K562 (cell line): ENCODE measurements around the gene TDRD12. TPM values are rescaled to one million over a fixed set of nuclear protein-coding genes. Genes with fewer than 3 reads are reported as not detected.

Experiments
- ATAC-seq: fragments of 200-7000 bp; cut with Tn5 transposase; 3 replicates; pipeline ENCODE4 v1.9.1; 2020; ENCODE audit warnings: moderate library complexity
- BruUV-seq: library from RNA; stranded (reverse); fragments of 400-500 nt; replicated peaks from 2 replicates; lab custom pipeline; 2021; lab: Mats Ljungman, UMichigan
- CTCF ChIA-PET: fragments of 300-600 bp; formaldehyde crosslinking; extraction: SDS; loops from one replicate; lab custom pipeline; 2021; ENCODE audit warnings: low intra/inter-chr PET ratio; lab: Yijun Ruan, JAX
- POLR2A ChIA-PET: fragments of 300-600, 350-650 bp; sonication (Branson Sonifier 250); formaldehyde crosslinking; extraction: SDS; loops from one replicate; lab custom pipeline; 2021; ENCODE audit warnings: antibody characterized with exemption, inconsistent platforms; lab: Yijun Ruan, JAX
- DNase-seq, 4 experiments: peaks; one replicate each; pipeline versions ENCODE4 v3.0.0 to v3.0.0-alpha.2; 2011 to 2018; ENCODE audit warnings: low spot score in 3 of 4, mixed read lengths in 3 of 4; ENCODE audit errors: extremely low read depth in 1 of 4
- FAIRE-seq: peaks from 2 replicates; lab custom pipeline; 2011; peaks lifted over from hg19 to GRCh38; lab: Jason Lieb, UNC
- H2AFZ ChIP-seq: 2 replicates; pipeline ENCODE4 v1.6.0; 2011; ENCODE audit warnings: low read depth, low read length, control low read depth, inconsistent platforms
- H3K27ac ChIP-seq: fragments of 200-600 bp; 3 replicates; pipeline ENCODE4 v1.8.0; 2011; ENCODE audit warnings: low read depth, mild to moderate bottlenecking, control low read depth, inconsistent platforms, low read length, moderate library complexity, mixed read lengths; ENCODE audit errors: extremely low read depth
- H3K27me3 ChIP-seq, 2 experiments: fragments of 300-600 bp in 1 of 2; 2 replicates in 1 of 2; 3 replicates in 1 of 2; pipeline versions ENCODE4 v1.6.0 to v1.8.0; 2011; ENCODE audit warnings: inconsistent platforms in 2 of 2, low read length in 2 of 2, mild to moderate bottlenecking in 1 of 2, mixed read lengths in 1 of 2, moderate library complexity in 1 of 2; ENCODE audit not compliant: control insufficient read depth in 2 of 2, insufficient read depth in 2 of 2
- H3K36me3 ChIP-seq: fragments of 300-600 bp; 3 replicates; pipeline ENCODE4 v1.8.0; 2011; ENCODE audit warnings: mild to moderate bottlenecking, low read length, inconsistent platforms; ENCODE audit not compliant: control insufficient read depth, insufficient read depth
- H3K4me1 ChIP-seq, 2 experiments: fragments of 200-600 bp in 1 of 2; replicated peaks in 1 of 2; 2 replicates in 1 of 2; 3 replicates in 1 of 2; pipeline versions ENCODE4 v1.5.1 to v1.8.0; 2011; ENCODE audit warnings: inconsistent platforms in 2 of 2, low read length in 2 of 2, mild to moderate bottlenecking in 1 of 2, mixed read lengths in 1 of 2, moderate library complexity in 1 of 2; ENCODE audit not compliant: control insufficient read depth in 2 of 2, insufficient read depth in 2 of 2
- H3K4me2 ChIP-seq: 2 replicates; pipeline ENCODE4 v1.6.1; 2011; ENCODE audit warnings: low read length, control low read depth, inconsistent platforms, mixed read lengths; ENCODE audit not compliant: insufficient read depth
- H3K4me3 ChIP-seq: fragments of 200-600 bp; sonication (generic), shearing (Covaris generic); 2 replicates; pipeline ENCODE4 v1.5.1; 2016; ENCODE audit warnings: control low read depth, inconsistent platforms
- H3K79me2 ChIP-seq: fragments of 200-600 bp; 3 replicates; pipeline ENCODE4 v1.8.0; 2011; ENCODE audit warnings: low read length, inconsistent platforms; ENCODE audit not compliant: control insufficient read depth, insufficient read depth
- H3K9ac ChIP-seq, 2 experiments: 2 replicates each; pipeline versions ENCODE4 v1.6.0 to v1.6.1; 2011; ENCODE audit warnings: low read depth in 2 of 2, low read length in 2 of 2, control low read depth in 1 of 2, inconsistent platforms in 1 of 2, mild to moderate bottlenecking in 1 of 2, mixed read lengths in 1 of 2; ENCODE audit not compliant: insufficient read depth in 1 of 2
- H3K9me1 ChIP-seq: one replicate; pipeline ENCODE4 v1.6.0; 2011; ENCODE audit warnings: inconsistent platforms, mild to moderate bottlenecking, low read length, moderate library complexity; ENCODE audit not compliant: control insufficient read depth, insufficient read depth
- H3K9me3 ChIP-seq: replicated peaks from 2 replicates; pipeline ENCODE4 v1.5.1; 2011; ENCODE audit warnings: low read depth, low read length, inconsistent platforms; ENCODE audit not compliant: control insufficient read depth, insufficient read depth
- H4K20me1 ChIP-seq: replicated peaks from 2 replicates; pipeline ENCODE4 v1.6.1; 2011; ENCODE audit warnings: low read length, inconsistent platforms, mixed read lengths; ENCODE audit not compliant: control insufficient read depth, insufficient read depth
- BRF1 ChIP-seq: IDR thresholded peaks from 3 replicates; pipeline ENCODE4 v1.6.1; 2011; ENCODE audit warnings: borderline replicate concordance, mild to moderate bottlenecking; ENCODE audit not compliant: insufficient read length; ENCODE audit errors: extremely low read depth
- CBX1 ChIP-seq: sonication (generic); IDR thresholded peaks from 2 replicates; pipeline ENCODE4 v1.6.1; 2016; ENCODE audit warnings: antibody characterized with exemption, low read depth, mild to moderate bottlenecking
- CREM ChIP-seq: IDR thresholded peaks from 2 replicates; pipeline ENCODE4 v1.6.1; 2014; ENCODE audit warnings: antibody characterized with exemption, low read depth
- GTF2F1 ChIP-seq: IDR thresholded peaks from 2 replicates; pipeline ENCODE4 v1.6.1; 2011; ENCODE audit warnings: low read depth, low read length, improper control_type of control experiment
- HOMEZ ChIP-seq: fragments of 250-450 bp; sonication (Bioruptor Pico); IDR thresholded peaks from 2 replicates; pipeline ENCODE4 v1.4.0; 2020; ENCODE audit warnings: mild to moderate bottlenecking, moderate library complexity
- HSF4 ChIP-seq: fragments of 250-450 bp; sonication (Bioruptor Pico); IDR thresholded peaks from 2 replicates; pipeline ENCODE4 v2.1.2; 2022; ENCODE audit warnings: mild to moderate bottlenecking, moderate library complexity, borderline replicate concordance
- MAX ChIP-seq: sonication (generic); formaldehyde crosslinking; IDR thresholded peaks from 2 replicates; pipeline ENCODE4 v1.9.0; 2022; ENCODE audit warnings: mild to moderate bottlenecking, missing genetic modification reagents
- POLR2AphosphoS5 ChIP-seq: IDR thresholded peaks from 2 replicates; pipeline ENCODE4 v1.6.1; 2011; ENCODE audit warnings: mild to moderate bottlenecking, low read depth, low read length, moderate library complexity; ENCODE audit not compliant: control insufficient read depth, insufficient read depth
- SIN3A ChIP-seq, 2 experiments: fragments of 150-350 bp in 1 of 2; IDR thresholded peaks; 2 replicates each; pipeline ENCODE4 v1.6.1; 2011 to 2016; ENCODE audit warnings: borderline replicate concordance in 2 of 2, low read depth in 2 of 2, low read length in 2 of 2, mild to moderate bottlenecking in 2 of 2, moderate library complexity in 2 of 2; ENCODE audit not compliant: control insufficient read depth in 1 of 2
- SMC3 ChIP-seq: conservative IDR thresholded peaks from 2 replicates; pipeline ENCODE4 v1.6.1; 2011; ENCODE audit warnings: low read depth, low read length, improper control_type of control experiment; ENCODE audit not compliant: insufficient read depth
- ZKSCAN1 ChIP-seq: fragments of 150-350 bp; IDR thresholded peaks from 2 replicates; pipeline ENCODE4 v1.6.1; 2016; ENCODE audit warnings: low read depth, low read length
- ZNF778 ChIP-seq: fragments of 450-650 bp; formaldehyde crosslinking; IDR thresholded peaks from 2 replicates; pipeline ENCODE4 v1.4.0; 2020; ENCODE audit warnings: mild to moderate bottlenecking, moderate library complexity
- WGBS: fragments of 100-300 bp; shearing (Covaris generic); methylation state at CpG from one replicate; pipeline ENCODE4 v1.1.6; 2016; ENCODE audit warnings: low coverage, mixed read lengths; ENCODE audit not compliant: insufficient coverage; ENCODE audit errors: missing lambda C conversion rate; 5-methylcytosine and 5-hydroxymethylcytosine counted together
- in situ Hi-C: fragments of 300-500 bp; cut with MboI; formaldehyde crosslinking; loops from 4 replicates; pipeline ENCODE4 v1.15.0; 2018; ENCODE audit warnings: inconsistent platforms, mixed read lengths
- intact Hi-C: fragments of 100-400 bp; cut with micrococcal nuclease; formaldehyde crosslinking; loops from 2 replicates; pipeline ENCODE4 v1.14.2; 2022
- polyA plus RNA-seq, 8 experiments: library from polyadenylated mRNA; depleted of rRNA in 4 of 8; stranded (reverse) in 5 of 8; unstranded in 3 of 8; fragments of >200 nt; fragmentation: Nextera tagmentation in 2 of 8; fragmentation: Illumina TruSeq in 1 of 8; extraction: Ambion mirVana in 2 of 8; extraction: Trizol in 1 of 8; gene quantifications; 2 replicates each; pipeline versions ENCODE4 v1.2.1 to v1.2.3, GENCODE V29; 2011 to 2014; ENCODE audit warnings: inconsistent platforms in 1 of 8, missing spikeins in 1 of 8
- total RNA-seq, 7 experiments: library from RNA; depleted of rRNA in 6 of 7; stranded (reverse); fragments of >200 nt in 6 of 7; fragmentation: Illumina TruSeq in 2 of 7; extraction: Trizol in 2 of 7; gene quantifications; 2 replicates each; pipeline versions ENCODE4 v1.2.1 to v1.2.3, GENCODE V29; 2011 to 2021; ENCODE audit warnings: low replicate concordance in 1 of 7
- TF ChIP-seq, protein P1 (sequence below): sonication (generic); formaldehyde crosslinking; IDR thresholded peaks from 2 replicates; pipeline ENCODE4 v1.8.0; 2022; ENCODE audit warnings: mild to moderate bottlenecking, missing genetic modification reagents
- TF ChIP-seq, protein P2 (sequence below): sonication (generic); formaldehyde crosslinking; IDR thresholded peaks from 2 replicates; pipeline ENCODE4 v1.8.0; 2023; ENCODE audit warnings: mild to moderate bottlenecking, missing genetic modification reagents

Gene TDRD12
- total and polyA plus RNA-seq, 9 of the 15 experiments (the other 6 are each of a cell fraction or from before 2014, with no cell fraction given), result 0.03 TPM; not detected in 8

DNA sequence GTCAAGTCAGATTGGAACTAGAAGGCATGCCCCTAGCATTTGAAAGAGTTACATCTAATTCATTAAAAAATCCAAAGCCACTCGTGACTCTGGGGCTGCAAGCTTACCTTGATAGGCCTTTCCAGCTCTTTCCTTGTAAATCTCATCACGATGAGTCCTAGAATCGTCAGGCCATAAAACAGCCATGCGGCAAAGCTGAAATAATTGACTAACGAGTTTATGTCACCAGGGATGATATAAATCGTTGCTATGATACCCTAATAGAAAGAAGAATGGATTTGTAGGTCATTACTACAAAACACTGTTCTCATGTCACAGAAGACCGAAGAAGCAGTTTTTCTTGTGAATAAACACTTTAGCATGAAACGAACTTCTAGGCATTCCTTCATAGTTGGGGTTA is 122.5 kb downstream of the TDRD12 start:
- Histone ChIP-seq H3K9me1 (no peaks in the 10 kb centered on the region), H3K27me3 (peaks cover 4 to 12% of the 10 kb centered on the region in 2 experiments; a peak in 3 of 5 replicates), H4K20me1 (no peaks in the 10 kb centered on the region), H2AFZ (no peak overlapping the region), H3K79me2 (no peaks in the 10 kb centered on the region), H3K4me1 (no peaks in the 10 kb centered on the region), H3K4me3 (no peak overlapping the region), H3K4me2 (no peak overlapping the region), H3K9ac (no peak overlapping the region), H3K27ac (no peak overlapping the region), H3K9me3 (no peaks in the 10 kb centered on the region), H3K36me3 (no peaks in the 10 kb centered on the region)
- ChIA-PET POLR2A (no interaction called here), CTCF (no interaction called here)
- no peak for FAIRE-seq
- DNase-seq, result no peak
- ATAC-seq, result no peak
- intact Hi-C loops, result no loop called here
- TF ChIP-seq CREM (no peak), POLR2AphosphoS5 (no peak), ZNF778 (CRISPR knock-in tag) (no peak), MAX (CRISPR knock-in tag) (no peak), SMC3 (no peak), ZKSCAN1 (no peak), HOMEZ (no peak), HSF4 (CRISPR knock-in tag) (no peak), BRF1 (no peak), GTF2F1 (no peak), CBX1 (no peak), SIN3A (IDR thresholded peaks at IDR 0.05; ENCODE audit: borderline replicate concordance in 2 of 2, control insufficient read depth in 1 of 2, low read depth in 2 of 2, low read length in 2 of 2) (no peak)
- TF ChIP-seq, protein P1, sequence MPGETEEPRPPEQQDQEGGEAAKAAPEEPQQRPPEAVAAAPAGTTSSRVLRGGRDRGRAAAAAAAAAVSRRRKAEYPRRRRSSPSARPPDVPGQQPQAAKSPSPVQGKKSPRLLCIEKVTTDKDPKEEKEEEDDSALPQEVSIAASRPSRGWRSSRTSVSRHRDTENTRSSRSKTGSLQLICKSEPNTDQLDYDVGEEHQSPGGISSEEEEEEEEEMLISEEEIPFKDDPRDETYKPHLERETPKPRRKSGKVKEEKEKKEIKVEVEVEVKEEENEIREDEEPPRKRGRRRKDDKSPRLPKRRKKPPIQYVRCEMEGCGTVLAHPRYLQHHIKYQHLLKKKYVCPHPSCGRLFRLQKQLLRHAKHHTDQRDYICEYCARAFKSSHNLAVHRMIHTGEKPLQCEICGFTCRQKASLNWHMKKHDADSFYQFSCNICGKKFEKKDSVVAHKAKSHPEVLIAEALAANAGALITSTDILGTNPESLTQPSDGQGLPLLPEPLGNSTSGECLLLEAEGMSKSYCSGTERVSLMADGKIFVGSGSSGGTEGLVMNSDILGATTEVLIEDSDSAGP (CRISPR knock-in tag), result no peak
- TF ChIP-seq, protein P2, sequence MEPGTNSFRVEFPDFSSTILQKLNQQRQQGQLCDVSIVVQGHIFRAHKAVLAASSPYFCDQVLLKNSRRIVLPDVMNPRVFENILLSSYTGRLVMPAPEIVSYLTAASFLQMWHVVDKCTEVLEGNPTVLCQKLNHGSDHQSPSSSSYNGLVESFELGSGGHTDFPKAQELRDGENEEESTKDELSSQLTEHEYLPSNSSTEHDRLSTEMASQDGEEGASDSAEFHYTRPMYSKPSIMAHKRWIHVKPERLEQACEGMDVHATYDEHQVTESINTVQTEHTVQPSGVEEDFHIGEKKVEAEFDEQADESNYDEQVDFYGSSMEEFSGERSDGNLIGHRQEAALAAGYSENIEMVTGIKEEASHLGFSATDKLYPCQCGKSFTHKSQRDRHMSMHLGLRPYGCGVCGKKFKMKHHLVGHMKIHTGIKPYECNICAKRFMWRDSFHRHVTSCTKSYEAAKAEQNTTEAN (CRISPR knock-in tag), result no peak
- in situ Hi-C loops, result no loop called here
- WGBS, result 1% methylated on average over 8 of the region's 8 CpGs
- BruUV-seq, result no TSS peak
